Activated CD8-positive, alpha-beta memory T cell treated with anti-CD3 and anti-CD28 coated beads, Interleukin-2, amount 50 U/mL, for 24 hours (primary cell): ENCODE results near the gene CXorf49B.
"Not testable (repeated sequence)": the region's sequence is repeated elsewhere in the genome, so short reads cannot be mapped to it uniquely, and the experiment has no call there.

Source experiments
- DNase-seq: peaks from one replicate; pipeline ENCODE4 v3.0.0-alpha.2; 2020; ENCODE audit errors: extremely low read depth

CXorf49B gene

GRCh38 chrX:71763049-71763448 is at the start of gene CXorf49B:
Gene CXorf49B (plus strand): TSS chrX:71763349. CDS start chrX:71763424, 75 bp downstream.
- DNase-seq: not testable (repeated sequence)

GRCh38 chrX:71714064-71714463 is 49.1 kb upstream of the CXorf49B start:
- not testable (repeated sequence) for DNase-seq

- not testable (repeated sequence) for DNase-seq
These were observed 47.6 kb upstream of the CXorf49B start for GRCh38 chrX:71715551-71715950.

GRCh38 chrX:71716323-71716722 is 46.8 kb upstream of the CXorf49B start:
- not testable (repeated sequence) for DNase-seq

GRCh38 chrX:71718185-71718584 is 45.0 kb upstream of the CXorf49B start, which contains the start of gene CXorf49:
Gene CXorf49 (minus strand): TSS chrX:71718285. CDS start chrX:71718151, 134 bp downstream.
- DNase-seq: not testable (repeated sequence)

- not testable (repeated sequence) for DNase-seq
These were observed 44.0 kb upstream of the CXorf49B start for GRCh38 chrX:71719195-71719594.

GRCh38 chrX:71720289-71720886 is 42.8 kb upstream of the CXorf49B start:
- not testable (repeated sequence) for DNase-seq

- DNase-seq: not testable (repeated sequence)
These were observed 2.4 kb upstream of the CXorf49B start for GRCh38 chrX:71760688-71761281.

- DNase-seq: not testable (repeated sequence)
These were observed 1.7 kb downstream of the CXorf49B start for GRCh38 chrX:71764832-71765231.

GRCh38 chrX:71765613-71766012 is 2.5 kb downstream of the CXorf49B start:
- not testable (repeated sequence) for DNase-seq

GRCh38 chrX:71767134-71767533 is 4.0 kb downstream of the CXorf49B start:
- not testable (repeated sequence) for DNase-seq

GRCh38 chrX:71778322-71778721 is 15.2 kb downstream of the CXorf49B start:
- DNase-seq: not testable (repeated sequence)

- not testable (repeated sequence) for DNase-seq
These were observed 19.2 kb downstream of the CXorf49B start for GRCh38 chrX:71782225-71782949.

GRCh38 chrX:71782950-71783299 is 19.8 kb downstream of the CXorf49B start:
- DNase-seq: not testable (repeated sequence)

GRCh38 chrX:71783569-71784347 is 20.6 kb downstream of the CXorf49B start:
- not testable (repeated sequence) for DNase-seq

GRCh38 chrX:71784348-71784983 is 21.3 kb downstream of the CXorf49B start:
- DNase-seq: not testable (repeated sequence)

- not testable (repeated sequence) for DNase-seq
These were observed 43.3 kb downstream of the CXorf49B start for GRCh38 chrX:71806450-71806849.

- DNase-seq: no peak
These were observed 46.7 kb downstream of the CXorf49B start for GRCh38 chrX:71809886-71810285.

GRCh38 chrX:71814123-71814912 is 51.2 kb downstream of the CXorf49B start:
- DNase-seq: no peak

- DNase-seq: no peak
These were observed 52.2 kb downstream of the CXorf49B start for GRCh38 chrX:71815121-71815905.
